HepG2 (cell line): ENCODE measurements around the gene IGSF8. TPM values are rescaled to one million over a fixed set of nuclear protein-coding genes. Genes with fewer than 3 reads are reported as not detected.
A peak's percentile ranks its signal among the peaks of the same experiment; 100 is the strongest.

Experiments used
- ATF7-NPFF ChIP-seq: sonication (generic); formaldehyde crosslinking; IDR thresholded peaks from 2 replicates; pipeline ENCODE4 v1.8.1; 2023; ENCODE audit warnings: mild to moderate bottlenecking, low read depth, missing genetic modification reagents, moderate library complexity
- CERS6 ChIP-seq: sonication (generic); formaldehyde crosslinking; IDR thresholded peaks from 2 replicates; pipeline ENCODE4 v1.5.0; 2020; ENCODE audit warnings: missing genetic modification reagents
- FOSL1 ChIP-seq: sonication (generic); formaldehyde crosslinking; IDR thresholded peaks from 2 replicates; pipeline ENCODE4 v1.9.0; 2021; ENCODE audit warnings: missing genetic modification reagents, borderline replicate concordance
- FOXO4 ChIP-seq: sonication (generic); formaldehyde crosslinking; conservative IDR thresholded peaks from 2 replicates; pipeline ENCODE4 v1.8.1; 2023; ENCODE audit warnings: missing genetic modification reagents
- JARID2 ChIP-seq: sonication (generic); formaldehyde crosslinking; IDR thresholded peaks from 2 replicates; pipeline ENCODE4 v1.8.1; 2023; ENCODE audit warnings: missing genetic modification reagents, inconsistent platforms; ENCODE audit not compliant: insufficient replicate concordance
- KMT2A ChIP-seq: sonication (generic); formaldehyde crosslinking; IDR thresholded peaks from 2 replicates; pipeline ENCODE4 v1.4.0; 2020; ENCODE audit warnings: missing genetic modification reagents
- PATZ1 ChIP-seq: sonication (generic); formaldehyde crosslinking; IDR thresholded peaks from 2 replicates; pipeline ENCODE4 v1.4.0; 2020; ENCODE audit warnings: missing genetic modification reagents
- RFX1 ChIP-seq: fragments of 450-650 bp; IDR thresholded peaks from 2 replicates; pipeline ENCODE4 v1.6.1; 2017
- SMAD9 ChIP-seq: sonication (generic); formaldehyde crosslinking; IDR thresholded peaks from 2 replicates; pipeline ENCODE4 v1.5.1; 2020; ENCODE audit warnings: mild to moderate bottlenecking, missing genetic modification reagents
- SOX6 ChIP-seq, 2 experiments: fragments of 450-650 bp in 1 of 2; sonication (generic) in 1 of 2; formaldehyde crosslinking in 1 of 2; IDR thresholded peaks; 2 replicates each; pipeline versions ENCODE4 v1.4.0 to v1.6.1; 2017 to 2020; ENCODE audit warnings: antibody characterized with exemption in 1 of 2, mild to moderate bottlenecking in 1 of 2, missing genetic modification reagents in 1 of 2
- SSRP1 ChIP-seq: IDR thresholded peaks from 2 replicates; pipeline ENCODE4 v1.6.1; 2016; ENCODE audit warnings: control low read depth
- TCF7L2 ChIP-seq: IDR thresholded peaks from 2 replicates; pipeline ENCODE4 v1.6.1; 2011; ENCODE audit warnings: mild to moderate bottlenecking, low read depth, low read length, moderate library complexity
- TEAD2 ChIP-seq: sonication (generic); formaldehyde crosslinking; IDR thresholded peaks from 2 replicates; pipeline ENCODE4 v1.9.0; 2021; ENCODE audit warnings: missing genetic modification reagents
- TERF1 ChIP-seq: sonication (generic); formaldehyde crosslinking; IDR thresholded peaks from 2 replicates; pipeline ENCODE4 v1.8.0; 2022; ENCODE audit warnings: mild to moderate bottlenecking, missing genetic modification reagents, moderate library complexity
- YY1 ChIP-seq: IDR thresholded peaks from 2 replicates; pipeline ENCODE4 v1.6.1; 2011; ENCODE audit warnings: low read length, low read depth, moderate library complexity, mild to moderate bottlenecking; ENCODE audit not compliant: insufficient read depth, insufficient replicate concordance
- ZFY ChIP-seq: sonication (generic); formaldehyde crosslinking; IDR thresholded peaks from 2 replicates; pipeline ENCODE4 v1.4.0; 2020; ENCODE audit warnings: missing genetic modification reagents
- ZNF205 ChIP-seq: IDR thresholded peaks from 2 replicates; pipeline ENCODE4 v1.6.1; 2018; ENCODE audit warnings: missing biosample characterization, missing genetic modification reagents
- ZNF382 ChIP-seq: sonication (generic); formaldehyde crosslinking; IDR thresholded peaks from 2 replicates; pipeline ENCODE4 v1.5.0; 2020; ENCODE audit warnings: missing genetic modification reagents, mild to moderate bottlenecking, borderline replicate concordance
- ZNF441 ChIP-seq: sonication (generic); formaldehyde crosslinking; IDR thresholded peaks from 2 replicates; pipeline ENCODE4 v1.7.0; 2021; ENCODE audit warnings: missing genetic modification reagents, borderline replicate concordance
- ZNF530 ChIP-seq: sonication (generic); formaldehyde crosslinking; IDR thresholded peaks from 2 replicates; pipeline ENCODE4 v1.5.0; 2020; ENCODE audit warnings: low read depth, mild to moderate bottlenecking, missing genetic modification reagents
- ZNF75D ChIP-seq: sonication (generic); formaldehyde crosslinking; IDR thresholded peaks from 2 replicates; pipeline ENCODE4 v1.8.1; 2023; ENCODE audit warnings: missing genetic modification reagents, mild to moderate bottlenecking, borderline replicate concordance
- ZNF850 ChIP-seq: sonication (generic); formaldehyde crosslinking; conservative IDR thresholded peaks from 2 replicates; pipeline ENCODE4 v1.9.0; 2021; ENCODE audit warnings: mild to moderate bottlenecking, missing genetic modification reagents
- polyA plus RNA-seq, 8 experiments: library from polyadenylated mRNA; depleted of rRNA in 3 of 8; stranded (reverse) in 7 of 8; unstranded in 1 of 8; fragments of >200 nt; fragmentation: Illumina TruSeq in 4 of 8; extraction: Trizol in 4 of 8; gene quantifications; 2 replicates each; pipeline versions ENCODE4 v1.2.1 to v1.2.3, GENCODE V29; 2011 to 2016; ENCODE audit warnings: low read depth in 4 of 8, missing spikeins in 1 of 8, mixed read lengths in 1 of 8; ENCODE audit not compliant: insufficient read depth in 1 of 8
- total RNA-seq, 5 experiments: library from RNA; depleted of rRNA; stranded (reverse); fragments of >200 nt; fragmentation: Illumina TruSeq; extraction: Trizol; gene quantifications; 2 replicates each; pipeline ENCODE4 v1.2.3, GENCODE V29; 2016; ENCODE audit warnings: low read depth in 1 of 5

The IGSF8 gene
- total and polyA plus RNA-seq, 2 of the 13 experiments (the other 11 are each of a cell fraction or from before 2014, with no cell fraction given), result 24.0 to 41.0 TPM

- TF ChIP-seq FOXO4 (CRISPR knock-in tag) (no peak), SSRP1 (CRISPR knock-in tag) (no peak), FOSL1 (CRISPR knock-in tag) (no peak), ZNF850 (CRISPR knock-in tag) (no peak), RFX1 (no peak), ZNF382 (CRISPR knock-in tag) (no peak), ZNF205 (no peak), CERS6 (CRISPR knock-in tag) (no peak), ATF7-NPFF (CRISPR knock-in tag) (no peak), YY1 (no peak), TCF7L2 (no peak), PATZ1 (0 out of 2 replicates have a peak, but pooled peaks have one; percentile 24), SOX6 (IDR thresholded peaks at IDR 0.05) (no peak), SOX6 (CRISPR knock-in tag; IDR thresholded peaks at IDR 0.05) (peak; percentile 83), TEAD2 (no peak), SMAD9 (no peak), KMT2A (no peak), ZNF530 (CRISPR knock-in tag) (no peak), TERF1 (CRISPR knock-in tag) (no peak), ZNF441 (no peak), JARID2 (CRISPR knock-in tag) (no peak), ZFY (CRISPR knock-in tag) (no peak), ZNF75D (no peak)
Measured at GRCh38 chr1:160045653-160046052, 52.8 kb downstream of the IGSF8 start (continued).
